IMR-90 (cell line): ENCODE measurements around the gene PPIB. TPM values are rescaled to one million over a fixed set of nuclear protein-coding genes. Genes with fewer than 3 reads are reported as not detected.

Experiments used
- ATAC-seq: fragments of 200-7000 bp; cut with Tn5 transposase; 2 replicates; pipeline ENCODE4 v1.9.1; 2020; ENCODE audit warnings: low read depth, mild to moderate bottlenecking, moderate library complexity
- BruUV-seq: library from RNA; stranded (reverse); fragments of 400-500 nt; replicated peaks from 2 replicates; lab custom pipeline; 2021; lab: Mats Ljungman, UMichigan
- CTCF ChIA-PET: fragments of 300-600 bp; formaldehyde crosslinking; extraction: SDS; loops from one replicate; lab custom pipeline; 2021; ENCODE audit warnings: antibody characterized with exemption; lab: Yijun Ruan, JAX
- POLR2A ChIA-PET: fragments of 300-600 bp; sonication (Branson Sonifier 250); formaldehyde crosslinking; loops from one replicate; lab custom pipeline; 2022; ENCODE audit warnings: antibody characterized with exemption; ENCODE audit not compliant: unreplicated experiment; lab: Charles Lee
- DNase-seq: peaks from one replicate; pipeline ENCODE4 v3.0.0; 2013
- H2AFZ ChIP-seq: replicated peaks from 2 replicates; pipeline ENCODE3; 2013; ENCODE audit warnings: low read length, mild to moderate bottlenecking; ENCODE audit not compliant: poor library complexity
- H2AK5ac ChIP-seq: 2 replicates; pipeline ENCODE4 v1.6.1; 2013; ENCODE audit warnings: low read depth, low read length, inconsistent platforms
- H2AK9ac ChIP-seq: replicated peaks from 2 replicates; pipeline ENCODE3; 2013; ENCODE audit warnings: mild to moderate bottlenecking, low read depth, low read length, moderate library complexity; ENCODE audit not compliant: poor library complexity
- H2BK120ac ChIP-seq: 2 replicates; pipeline ENCODE4 v1.6.1; 2013; ENCODE audit warnings: low read depth, low read length, inconsistent platforms
- H2BK15ac ChIP-seq: 3 replicates; pipeline ENCODE4 v1.6.1; 2013; ENCODE audit warnings: low read depth, low read length, inconsistent platforms
- H2BK20ac ChIP-seq: 2 replicates; pipeline ENCODE4 v1.6.1; 2013; ENCODE audit warnings: low read depth, mild to moderate bottlenecking, inconsistent platforms, low read length, moderate library complexity
- H2BK5ac ChIP-seq: 2 replicates; pipeline ENCODE4 v1.6.1; 2013; ENCODE audit warnings: mild to moderate bottlenecking, low read depth, low read length, inconsistent platforms; ENCODE audit not compliant: poor library complexity, severe bottlenecking
- H3K14ac ChIP-seq: replicated peaks from 2 replicates; pipeline ENCODE4 v1.6.1; 2013; ENCODE audit warnings: low read depth, low read length, inconsistent platforms
- H3K18ac ChIP-seq: 2 replicates; pipeline ENCODE4 v1.6.1; 2013; ENCODE audit warnings: low read depth, low read length, control low read depth
- H3K23ac ChIP-seq: 2 replicates; pipeline ENCODE4 v1.6.1; 2013; ENCODE audit warnings: low read depth, low read length, inconsistent platforms
- H3K27ac ChIP-seq: 2 replicates; pipeline ENCODE4 v1.5.1; 2013; ENCODE audit warnings: mild to moderate bottlenecking, control low read depth, low read length; ENCODE audit not compliant: insufficient read depth
- H3K27me3 ChIP-seq: 2 replicates; pipeline ENCODE4 v1.6.1; 2013; ENCODE audit warnings: low read length; ENCODE audit not compliant: control insufficient read depth, insufficient read depth
- H3K36me3 ChIP-seq: 2 replicates; pipeline ENCODE4 v1.6.1; 2013; ENCODE audit warnings: low read length, mixed read lengths; ENCODE audit not compliant: control insufficient read depth, insufficient read depth
- H3K4ac ChIP-seq: 2 replicates; pipeline ENCODE4 v1.6.1; 2013; ENCODE audit warnings: low read depth, low read length, inconsistent platforms
- H3K4me1 ChIP-seq: 2 replicates; pipeline ENCODE4 v1.6.1; 2013; ENCODE audit warnings: low read length, mixed read lengths; ENCODE audit not compliant: control insufficient read depth, insufficient read depth
- H3K4me2 ChIP-seq: 2 replicates; pipeline ENCODE4 v1.6.1; 2013; ENCODE audit warnings: low read depth, mild to moderate bottlenecking, control low read depth, low read length, moderate library complexity
- H3K4me3 ChIP-seq: 2 replicates; pipeline ENCODE4 v1.5.1; 2013; ENCODE audit warnings: low read depth, mild to moderate bottlenecking, control low read depth, low read length, moderate library complexity; ENCODE audit not compliant: insufficient read depth
- H3K56ac ChIP-seq: 2 replicates; pipeline ENCODE4 v1.6.1; 2013; ENCODE audit warnings: low read length, inconsistent platforms; ENCODE audit not compliant: insufficient read depth; ENCODE audit errors: extremely low read depth
- H3K79me1 ChIP-seq, 2 experiments: 2 replicates each; pipeline ENCODE4 v1.6.1; 2013; ENCODE audit warnings: low read length in 2 of 2, inconsistent platforms in 1 of 2, low read depth in 1 of 2
- H3K9ac ChIP-seq: 2 replicates; pipeline ENCODE4 v1.6.1; 2013; ENCODE audit warnings: low read depth, low read length, control low read depth
- H3K9me1 ChIP-seq: 2 replicates; pipeline ENCODE4 v1.6.1; 2013; ENCODE audit warnings: low read length, inconsistent platforms; ENCODE audit not compliant: insufficient read depth
- H3K9me3 ChIP-seq: 2 replicates; pipeline ENCODE4 v1.6.1; 2013; ENCODE audit warnings: low read length; ENCODE audit not compliant: control insufficient read depth, insufficient read depth
- H4K20me1 ChIP-seq: 2 replicates; pipeline ENCODE4 v1.6.1; 2013; ENCODE audit warnings: low read length, inconsistent platforms; ENCODE audit not compliant: insufficient read depth
- H4K5ac ChIP-seq: 2 replicates; pipeline ENCODE4 v1.6.1; 2013; ENCODE audit warnings: mild to moderate bottlenecking, low read depth, low read length, control low read depth
- H4K8ac ChIP-seq, 2 experiments: 2 replicates each; pipeline ENCODE4 v1.6.1; 2013; ENCODE audit warnings: low read depth in 2 of 2, low read length in 2 of 2, control low read depth in 1 of 2, inconsistent platforms in 1 of 2
- H4K91ac ChIP-seq: 2 replicates; pipeline ENCODE4 v1.6.1; 2013; ENCODE audit warnings: low read depth, low read length, inconsistent platforms; ENCODE audit not compliant: insufficient read depth
- CTCF ChIP-seq: conservative IDR thresholded peaks from 2 replicates; pipeline ENCODE4 v1.5.1; 2012; ENCODE audit warnings: mild to moderate bottlenecking, low read depth, low read length, improper control_type of control experiment
- ELK1 ChIP-seq: fragments of 150-350 bp; IDR thresholded peaks from 2 replicates; pipeline ENCODE4 v1.6.1; 2016; ENCODE audit warnings: low read depth, mild to moderate bottlenecking, low read length, moderate library complexity, borderline replicate concordance
- MXI1 ChIP-seq: IDR thresholded peaks from 2 replicates; pipeline ENCODE4 v1.6.1; 2012; ENCODE audit warnings: low read depth, mild to moderate bottlenecking, low read length, moderate library complexity, borderline replicate concordance
- RAD21 ChIP-seq: IDR thresholded peaks from 2 replicates; pipeline ENCODE4 v1.6.1; 2012; ENCODE audit warnings: low read length, improper control_type of control experiment
- SMC3 ChIP-seq: fragments of 150-350 bp; IDR thresholded peaks from 2 replicates; pipeline ENCODE4 v1.6.1; 2016; ENCODE audit warnings: low read depth, mild to moderate bottlenecking, antibody characterized with exemption, low read length, moderate library complexity
- WGBS, 2 experiments: methylation state at CpG; one replicate each; pipeline versions ENCODE4 v1.1.5 to v1.1.7; 2013; ENCODE audit warnings: missing lambda C conversion rate in 2 of 2; ENCODE audit not compliant: insufficient read length in 1 of 2; ENCODE audit errors: extremely low coverage in 2 of 2; 5-methylcytosine and 5-hydroxymethylcytosine counted together
- dilution Hi-C: fragments of 300-500 bp; cut with HindIII; formaldehyde crosslinking; loops from one replicate; pipeline ENCODE4 v1.14.3; 2018; ENCODE audit warnings: low sequenced_read_pairs; ENCODE audit not compliant: unreplicated experiment
- in situ Hi-C: fragments of 300-500 bp; cut with MboI; formaldehyde crosslinking; loops from 3 replicates; pipeline ENCODE4 v1.14.3; 2019; ENCODE audit warnings: low sequenced_read_pairs, inconsistent platforms, mixed read lengths
- intact Hi-C: fragments of 100-400 bp; cut with micrococcal nuclease; formaldehyde crosslinking; loops from 2 replicates; pipeline ENCODE4 v1.10.0; 2022
- polyA plus RNA-seq, 3 experiments: library from polyadenylated mRNA; depleted of rRNA; stranded (reverse); fragments of >200 nt; gene quantifications; 2 replicates each; pipeline ENCODE4 v1.2.3, GENCODE V29; 2012; ENCODE audit warnings: low replicate concordance in 1 of 3
- total RNA-seq: library from RNA; depleted of rRNA; stranded (reverse); fragments of >200 nt; gene quantifications from 2 replicates; pipeline ENCODE4 v1.2.3, GENCODE V29; 2012

Gene PPIB
- total and polyA plus RNA-seq, 2 of the 4 experiments (the other 2 are of a cell fraction) = 1,358 to 1,682 TPM

GRCh38 chr15:64209680-64210334 lies 47.0 kb upstream of the PPIB start:
- Histone ChIP-seq H3K36me3 (peaks cover 4% of the 10 kb centered on the region), H2BK20ac (no peak overlapping the region), H2BK5ac (no peak overlapping the region), H2BK15ac (no peak overlapping the region), H2AFZ (no peak overlapping the region), H3K4ac (no peak overlapping the region), H3K18ac (no peak overlapping the region), H3K23ac (no peak overlapping the region), H4K91ac (no peak overlapping the region), H2BK120ac (no peak overlapping the region), H4K20me1 (no peaks in the 10 kb centered on the region), H3K9me1 (no peaks in the 10 kb centered on the region), H3K79me1 (peaks cover 12 to 17% of the 10 kb centered on the region in 2 experiments), H3K4me3 (no peak overlapping the region), H3K4me1 (peaks cover 2% of the 10 kb centered on the region; the same call in 1 of the 2 replicates), H4K5ac (peak overlapping the region; percentile 84; the same call in 1 of the 2 replicates), H3K56ac (no peak overlapping the region), H3K14ac (no peak overlapping the region), H2AK9ac (no peak overlapping the region), H3K9me3 (no peaks in the 10 kb centered on the region), H3K27ac (no peak overlapping the region), H2AK5ac (no peak overlapping the region), H3K4me2 (no peak overlapping the region; the same call in 1 of the 2 replicates), H4K8ac (no peak overlapping the region), H3K9ac (no peak overlapping the region), H3K27me3 (no peaks in the 10 kb centered on the region)
- no CpG with 5 or more reads among the region's 3 CpGs for WGBS, 2 experiments
- POLR2A ChIA-PET = no interaction called here
- intact Hi-C loops = loop anchor here (1.0 kb wide), 1 partner anchor 146 kb away; the partner anchor contains the start of gene CSNK1G1
- CTCF ChIA-PET = interaction anchor here (0.6 to 0.7 kb wide), 2 partner anchors 10 to 181 kb away, joined by 3 to 6 read pairs; no protein-coding TSS in a partner anchor
- dilution Hi-C loops = no loop called here
- BruUV-seq = no TSS peak
- ATAC-seq (peak; percentile 70), DNase-seq (peak; percentile 64)
- in situ Hi-C loops = loop anchor here (5.0 kb wide), 1 partner anchor 157 kb away; no protein-coding TSS in a partner anchor
- TF ChIP-seq RAD21 (peak; percentile 69), SMC3 (peak; percentile 83), ELK1 (no peak), MXI1 (no peak), CTCF (peak; percentile 70)
